Body of pancreas (tissue), 4 donors: Measurements from ENCODE around the gene PLA2G15.

ENCODE experiments used
- POLR2A ChIP-seq, 3 donors: fragments of 450-650 bp; IDR thresholded peaks; one replicate each; pipeline ENCODE4 v1.6.1; 2016; ENCODE audit warnings: antibody characterized with exemption in 3 of 3, mild to moderate bottlenecking in 2 of 3
- TF ChIP-seq, protein P1 (sequence below), 7 experiments: fragments of 450-650 bp in 4 of 7; fragments of 200-600 bp in 3 of 7; sonication (generic) in 3 of 7; IDR thresholded peaks; one replicate each; pipeline ENCODE4 v1.5.1; 2016 to 2019; ENCODE audit warnings: antibody characterized with exemption in 7 of 7

DNA sequence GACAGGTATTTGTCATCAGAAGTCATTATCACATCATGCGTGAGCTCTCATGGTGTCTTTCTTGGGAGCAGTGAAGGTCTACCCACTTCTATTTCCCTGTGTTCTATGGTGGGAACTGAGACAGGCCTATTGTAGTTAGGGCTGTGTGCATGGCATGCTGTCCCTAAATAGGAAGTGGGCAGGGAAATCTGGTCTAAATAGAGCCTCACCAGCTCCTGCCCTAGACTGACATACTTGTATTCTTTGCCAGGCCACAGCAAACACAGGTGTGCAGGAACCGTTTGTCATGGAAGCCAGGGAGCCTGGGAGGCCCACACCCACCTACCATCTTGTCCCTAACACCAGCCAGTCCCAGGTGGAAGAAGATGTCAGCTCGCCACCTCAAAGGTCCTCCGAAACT lies 29.3 kb downstream of the PLA2G15 start:
- TF ChIP-seq, protein P1, sequence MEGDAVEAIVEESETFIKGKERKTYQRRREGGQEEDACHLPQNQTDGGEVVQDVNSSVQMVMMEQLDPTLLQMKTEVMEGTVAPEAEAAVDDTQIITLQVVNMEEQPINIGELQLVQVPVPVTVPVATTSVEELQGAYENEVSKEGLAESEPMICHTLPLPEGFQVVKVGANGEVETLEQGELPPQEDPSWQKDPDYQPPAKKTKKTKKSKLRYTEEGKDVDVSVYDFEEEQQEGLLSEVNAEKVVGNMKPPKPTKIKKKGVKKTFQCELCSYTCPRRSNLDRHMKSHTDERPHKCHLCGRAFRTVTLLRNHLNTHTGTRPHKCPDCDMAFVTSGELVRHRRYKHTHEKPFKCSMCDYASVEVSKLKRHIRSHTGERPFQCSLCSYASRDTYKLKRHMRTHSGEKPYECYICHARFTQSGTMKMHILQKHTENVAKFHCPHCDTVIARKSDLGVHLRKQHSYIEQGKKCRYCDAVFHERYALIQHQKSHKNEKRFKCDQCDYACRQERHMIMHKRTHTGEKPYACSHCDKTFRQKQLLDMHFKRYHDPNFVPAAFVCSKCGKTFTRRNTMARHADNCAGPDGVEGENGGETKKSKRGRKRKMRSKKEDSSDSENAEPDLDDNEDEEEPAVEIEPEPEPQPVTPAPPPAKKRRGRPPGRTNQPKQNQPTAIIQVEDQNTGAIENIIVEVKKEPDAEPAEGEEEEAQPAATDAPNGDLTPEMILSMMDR (IDR thresholded peaks at IDR 0.05) = no peak
- no peak for TF ChIP-seq POLR2A (IDR thresholded peaks at IDR 0.05)
